SU-DHL-6 (cell line): ENCODE data around the gene GFRA4.

Source experiments
- H2AFZ ChIP-seq: fragments of 200-600 bp; sonication (generic); 2 replicates; pipeline ENCODE4 v1.6.1; 2014; ENCODE audit warnings: low read depth, mild to moderate bottlenecking, moderate library complexity, mixed read lengths, antibody characterized with exemption, low read length; ENCODE audit not compliant: severe bottlenecking
- H3F3A ChIP-seq: fragments of 200-600 bp; shearing (Covaris generic); 2 replicates; pipeline ENCODE4 v1.6.0; 2016; ENCODE audit warnings: antibody characterized with exemption, mild to moderate bottlenecking; ENCODE audit not compliant: insufficient read depth
- H3K27ac ChIP-seq: fragments of 200-600 bp; sonication (generic); 2 replicates; pipeline ENCODE4 v1.5.1; 2016; ENCODE audit warnings: low read depth, mild to moderate bottlenecking, low read length, moderate library complexity, mixed read lengths
- H3K27me3 ChIP-seq: fragments of 200-600 bp; sonication (generic), shearing (Covaris generic); 2 replicates; pipeline ENCODE4 v1.6.0; 2014; ENCODE audit warnings: mild to moderate bottlenecking, low read length
- H3K36me3 ChIP-seq: fragments of 200-600 bp; sonication (generic); 2 replicates; pipeline ENCODE4 v1.6.1; 2014; ENCODE audit warnings: mild to moderate bottlenecking, low read length, mixed read lengths
- H3K4me2 ChIP-seq: fragments of 300-600, 200-600 bp; shearing (Covaris generic), sonication (generic); 2 replicates; pipeline ENCODE4 v1.6.0; 2014; ENCODE audit warnings: low read length, low read depth, mild to moderate bottlenecking; ENCODE audit not compliant: poor library complexity, severe bottlenecking
- H3K4me3 ChIP-seq: fragments of 200-600 bp; sonication (generic); 2 replicates; pipeline ENCODE4 v1.5.1; 2014; ENCODE audit warnings: antibody characterized with exemption, low read length, mild to moderate bottlenecking, mixed read lengths; ENCODE audit not compliant: insufficient read depth, poor library complexity, severe bottlenecking
- H3K79me2 ChIP-seq: fragments of 200-600 bp; sonication (generic); 2 replicates; pipeline ENCODE4 v1.6.1; 2014; ENCODE audit warnings: mild to moderate bottlenecking, low read length, moderate library complexity; ENCODE audit not compliant: insufficient read depth
- H3K9ac ChIP-seq: fragments of 200-600 bp; sonication (generic); 2 replicates; pipeline ENCODE4 v1.7.0; 2014; ENCODE audit warnings: mild to moderate bottlenecking, low read length
- H3K9me2 ChIP-seq: fragments of 200-600 bp; sonication (generic); replicated peaks from 2 replicates; pipeline ENCODE4 v1.6.1; 2014; ENCODE audit warnings: low read length; ENCODE audit not compliant: insufficient read depth
- H3K9me3 ChIP-seq: fragments of 200-600 bp; sonication (generic); 2 replicates; pipeline ENCODE4 v1.6.1; 2014; ENCODE audit warnings: low read length, mixed read lengths; ENCODE audit not compliant: insufficient read depth
- H4K20me1 ChIP-seq: fragments of 200-600 bp; sonication (generic); 2 replicates; pipeline ENCODE4 v1.6.1; 2014; ENCODE audit warnings: low read depth, mild to moderate bottlenecking, antibody characterized with exemption, low read length, moderate library complexity, mixed read lengths
- EZH2phosphoT487 ChIP-seq: fragments of 200-600 bp; sonication (generic), shearing (Covaris generic); conservative IDR thresholded peaks from 2 replicates; pipeline ENCODE4 v1.6.1; 2018; ENCODE audit warnings: mild to moderate bottlenecking, antibody characterized with exemption, low read length, moderate library complexity, mixed read lengths
- TF ChIP-seq, protein P1 (sequence below): fragments of 200-600 bp; sonication (generic); IDR thresholded peaks from one replicate; pipeline ENCODE4 v1.5.1; 2017; ENCODE audit warnings: antibody characterized with exemption, mild to moderate bottlenecking, low read length, moderate library complexity; ENCODE audit not compliant: insufficient read depth, poor library complexity, severe bottlenecking

GFRA4 gene

DNA sequence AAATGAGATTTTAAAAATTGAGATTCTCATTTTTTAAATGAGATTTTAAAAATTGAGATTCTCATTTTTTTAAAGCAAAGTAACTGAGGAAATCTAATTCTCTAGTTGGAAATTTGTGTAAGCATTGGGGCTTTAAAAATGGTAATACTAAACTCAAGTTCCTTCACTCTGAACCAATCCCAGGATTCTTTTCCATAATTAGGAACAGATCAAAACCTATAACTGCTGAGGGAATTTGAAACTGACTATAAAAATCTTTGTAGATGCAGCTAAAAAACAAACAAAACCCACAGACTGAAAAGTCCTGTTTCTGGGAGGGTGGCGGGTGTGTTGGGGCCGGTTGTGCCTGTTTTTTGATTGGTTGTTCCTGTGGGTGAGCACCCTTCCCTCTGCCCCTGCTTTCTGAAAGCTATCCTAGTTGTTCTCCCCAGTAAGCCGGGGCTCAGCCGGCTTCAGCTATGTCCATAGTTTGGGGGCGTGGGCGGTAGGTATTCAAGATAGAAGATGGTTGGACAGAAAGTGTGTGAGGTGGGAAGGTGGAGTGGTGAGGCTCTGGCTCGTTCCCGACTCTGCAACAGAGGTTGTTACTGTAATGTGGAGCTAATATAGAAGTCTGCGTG is 49.3 kb downstream of the GFRA4 start:
- H3F3A ChIP-seq: no peaks in the 10 kb centered on the region
- no peaks in the 10 kb centered on the region for H3K9me2 ChIP-seq
- no peak overlapping the region for H3K9ac ChIP-seq
- H3K36me3 ChIP-seq: no peaks in the 10 kb centered on the region
- no peak overlapping the region for H3K4me3 ChIP-seq
- H4K20me1 ChIP-seq: no peaks in the 10 kb centered on the region
- no peaks in the 10 kb centered on the region for H3K9me3 ChIP-seq
- no peak overlapping the region for H3K27ac ChIP-seq
- no peaks in the 10 kb centered on the region for H3K27me3 ChIP-seq
- no peak overlapping the region for H2AFZ ChIP-seq
- H3K4me2 ChIP-seq: no peak overlapping the region
- H3K79me2 ChIP-seq: no peaks in the 10 kb centered on the region
- no peak for TF ChIP-seq EZH2phosphoT487
- TF ChIP-seq, protein P1, sequence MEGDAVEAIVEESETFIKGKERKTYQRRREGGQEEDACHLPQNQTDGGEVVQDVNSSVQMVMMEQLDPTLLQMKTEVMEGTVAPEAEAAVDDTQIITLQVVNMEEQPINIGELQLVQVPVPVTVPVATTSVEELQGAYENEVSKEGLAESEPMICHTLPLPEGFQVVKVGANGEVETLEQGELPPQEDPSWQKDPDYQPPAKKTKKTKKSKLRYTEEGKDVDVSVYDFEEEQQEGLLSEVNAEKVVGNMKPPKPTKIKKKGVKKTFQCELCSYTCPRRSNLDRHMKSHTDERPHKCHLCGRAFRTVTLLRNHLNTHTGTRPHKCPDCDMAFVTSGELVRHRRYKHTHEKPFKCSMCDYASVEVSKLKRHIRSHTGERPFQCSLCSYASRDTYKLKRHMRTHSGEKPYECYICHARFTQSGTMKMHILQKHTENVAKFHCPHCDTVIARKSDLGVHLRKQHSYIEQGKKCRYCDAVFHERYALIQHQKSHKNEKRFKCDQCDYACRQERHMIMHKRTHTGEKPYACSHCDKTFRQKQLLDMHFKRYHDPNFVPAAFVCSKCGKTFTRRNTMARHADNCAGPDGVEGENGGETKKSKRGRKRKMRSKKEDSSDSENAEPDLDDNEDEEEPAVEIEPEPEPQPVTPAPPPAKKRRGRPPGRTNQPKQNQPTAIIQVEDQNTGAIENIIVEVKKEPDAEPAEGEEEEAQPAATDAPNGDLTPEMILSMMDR: no peak

DNA sequence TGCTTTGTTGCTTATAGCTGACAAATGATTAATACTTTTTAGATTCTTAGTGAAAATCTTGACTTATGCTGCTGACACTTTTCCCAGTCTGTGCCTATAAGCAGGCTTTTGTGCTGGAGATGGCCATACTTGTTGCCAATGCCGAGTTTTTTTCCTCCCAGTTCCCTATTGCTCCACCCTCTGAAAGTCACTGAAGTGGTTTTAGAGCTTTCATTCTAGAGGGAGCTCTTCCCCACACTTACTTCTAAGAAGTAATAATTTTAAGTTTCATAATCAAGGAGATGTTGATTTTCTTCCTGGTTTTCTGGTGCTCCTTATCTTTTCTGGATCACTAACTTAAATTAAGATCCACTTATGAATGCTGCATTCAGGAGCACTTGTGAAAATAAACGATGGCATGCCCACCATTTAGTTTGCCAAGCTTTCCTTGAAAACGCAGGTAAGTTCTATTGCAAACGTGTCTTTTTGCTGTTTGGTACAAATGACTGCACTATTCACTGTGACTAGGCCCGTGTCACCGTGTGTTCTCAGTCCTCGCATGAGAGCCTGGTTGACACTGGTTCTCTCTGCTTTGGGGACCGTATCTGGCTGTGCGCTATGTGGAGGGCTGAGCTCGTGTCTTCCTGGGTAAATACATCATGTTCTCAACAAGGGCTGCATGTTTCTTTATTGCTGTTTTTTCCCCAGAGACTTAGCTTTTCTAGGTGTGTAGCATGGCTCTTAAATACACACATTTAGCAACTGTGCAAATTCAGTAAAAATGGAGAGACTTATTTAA is 50.2 kb downstream of the GFRA4 start:
- H3K9me3 ChIP-seq: no peaks in the 10 kb centered on the region
- H3K9ac ChIP-seq: no peak overlapping the region
- H3K36me3 ChIP-seq: no peaks in the 10 kb centered on the region
- no peak overlapping the region for H2AFZ ChIP-seq
- no peaks in the 10 kb centered on the region for H3K27me3 ChIP-seq
- H3K9me2 ChIP-seq: no peaks in the 10 kb centered on the region
- no peak overlapping the region for H3K27ac ChIP-seq
- H3K4me3 ChIP-seq: no peak overlapping the region
- H3K79me2 ChIP-seq: no peaks in the 10 kb centered on the region
- H3K4me2 ChIP-seq: no peak overlapping the region
- no peaks in the 10 kb centered on the region for H4K20me1 ChIP-seq
- H3F3A ChIP-seq: no peaks in the 10 kb centered on the region
- TF ChIP-seq, protein P1: no peak
- no peak for TF ChIP-seq EZH2phosphoT487

DNA sequence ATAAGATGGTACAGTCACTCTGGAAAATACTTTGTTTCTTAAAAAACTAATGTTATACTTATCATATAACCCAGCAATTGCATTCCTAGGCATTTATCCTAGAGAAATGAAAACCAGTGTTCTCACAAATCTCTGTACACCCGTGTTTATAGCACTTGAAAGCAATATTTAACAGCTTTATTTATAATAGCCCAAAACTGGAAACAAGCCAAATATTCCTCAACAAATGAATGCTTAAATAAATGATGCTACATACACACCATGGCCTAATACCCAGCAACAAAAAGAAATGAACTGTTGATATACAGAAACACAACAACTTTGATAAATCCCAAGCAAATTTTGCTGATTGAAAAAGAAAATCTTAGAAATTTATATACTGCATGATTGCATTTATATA is 51.3 kb downstream of the GFRA4 start:
- no peak overlapping the region for H3K4me3 ChIP-seq
- H3K4me2 ChIP-seq: no peak overlapping the region
- H3K9ac ChIP-seq: no peak overlapping the region
- no peaks in the 10 kb centered on the region for H3K36me3 ChIP-seq
- no peak overlapping the region for H2AFZ ChIP-seq
- no peaks in the 10 kb centered on the region for H3K9me2 ChIP-seq
- no peak overlapping the region for H3K27ac ChIP-seq
- no peak for TF ChIP-seq EZH2phosphoT487
- TF ChIP-seq, protein P1: no peak
- no peaks in the 10 kb centered on the region for H3K79me2 ChIP-seq
- H3K27me3 ChIP-seq: no peaks in the 10 kb centered on the region
- H4K20me1 ChIP-seq: no peaks in the 10 kb centered on the region
- no peaks in the 10 kb centered on the region for H3K9me3 ChIP-seq
- no peaks in the 10 kb centered on the region for H3F3A ChIP-seq
